ENCODE data around the gene SLC6A12. TPM values are rescaled to one million over a fixed set of nuclear protein-coding genes. Genes with fewer than 3 reads are reported as not detected.
A peak's percentile ranks its signal among the peaks of the same experiment; 100 is the strongest.

The SLC6A12 gene
- total RNA-seq, 4 donors from 2014 or later: 0.57 TPM; not detected in 3

DNA sequence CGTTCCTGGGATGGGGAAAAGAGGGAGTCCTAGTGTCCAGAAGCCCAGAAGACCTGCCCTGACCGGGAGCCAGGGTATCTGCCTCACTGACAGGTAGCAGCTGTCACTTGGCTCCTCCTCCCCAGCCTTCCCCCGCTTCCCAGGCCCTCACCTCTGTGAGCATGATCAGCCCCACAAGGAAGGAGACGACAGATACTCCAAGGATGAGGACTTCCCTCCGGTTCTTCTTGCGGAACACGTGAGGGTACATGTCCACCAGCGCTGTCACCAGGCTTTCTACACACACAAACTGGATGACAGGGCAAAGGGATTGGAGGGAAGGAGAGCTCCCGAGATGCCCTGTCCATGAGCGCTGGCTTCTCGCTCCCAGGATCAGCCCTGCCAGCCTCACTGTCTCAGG, 9.9 kb upstream of the SLC6A12 start:
- Histone ChIP-seq H3K27ac (no peak overlapping the region), H3K36me3 (no peaks in the 10 kb centered on the region), H3K4me3 (no peak overlapping the region), H3K27me3 (peaks cover 0 to 59% (median 0%) of the 10 kb centered on the region in 4 donors), H3K4me1 (no peaks in the 10 kb centered on the region), H3K9me3 (no peaks in the 10 kb centered on the region)
- DNase-seq: no peak
- TF ChIP-seq, protein P1, sequence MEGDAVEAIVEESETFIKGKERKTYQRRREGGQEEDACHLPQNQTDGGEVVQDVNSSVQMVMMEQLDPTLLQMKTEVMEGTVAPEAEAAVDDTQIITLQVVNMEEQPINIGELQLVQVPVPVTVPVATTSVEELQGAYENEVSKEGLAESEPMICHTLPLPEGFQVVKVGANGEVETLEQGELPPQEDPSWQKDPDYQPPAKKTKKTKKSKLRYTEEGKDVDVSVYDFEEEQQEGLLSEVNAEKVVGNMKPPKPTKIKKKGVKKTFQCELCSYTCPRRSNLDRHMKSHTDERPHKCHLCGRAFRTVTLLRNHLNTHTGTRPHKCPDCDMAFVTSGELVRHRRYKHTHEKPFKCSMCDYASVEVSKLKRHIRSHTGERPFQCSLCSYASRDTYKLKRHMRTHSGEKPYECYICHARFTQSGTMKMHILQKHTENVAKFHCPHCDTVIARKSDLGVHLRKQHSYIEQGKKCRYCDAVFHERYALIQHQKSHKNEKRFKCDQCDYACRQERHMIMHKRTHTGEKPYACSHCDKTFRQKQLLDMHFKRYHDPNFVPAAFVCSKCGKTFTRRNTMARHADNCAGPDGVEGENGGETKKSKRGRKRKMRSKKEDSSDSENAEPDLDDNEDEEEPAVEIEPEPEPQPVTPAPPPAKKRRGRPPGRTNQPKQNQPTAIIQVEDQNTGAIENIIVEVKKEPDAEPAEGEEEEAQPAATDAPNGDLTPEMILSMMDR (IDR thresholded peaks at IDR 0.05): no peak
- TF ChIP-seq POLR2A (IDR thresholded peaks at IDR 0.05): no peak
- WGBS, 2 donors: 90 to 91% methylated on average over 7 to 8 of the region's 11 CpGs
- intact Hi-C loops (cut with DNase I): no loop called here

DNA sequence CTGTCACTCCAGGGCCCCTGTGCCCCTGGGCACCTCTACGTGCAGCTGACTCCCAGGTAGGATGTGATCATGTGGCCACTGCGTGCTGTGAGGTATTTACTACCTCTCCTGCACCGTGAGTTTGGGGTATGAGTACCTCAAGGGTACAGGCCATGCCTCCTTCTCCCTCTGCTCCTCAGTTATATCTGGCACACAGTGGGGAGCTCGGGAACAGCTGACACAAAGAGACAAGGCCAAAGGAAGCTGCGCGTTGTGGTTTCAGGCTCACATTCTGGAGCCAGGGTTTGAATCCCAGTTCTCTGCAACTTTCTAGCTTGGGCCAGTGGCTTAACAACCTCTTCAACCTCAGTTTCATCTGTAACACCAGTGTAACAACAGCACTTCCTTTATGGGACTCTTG, 7.8 kb upstream of the SLC6A12 start:
- intact Hi-C loops (cut with DNase I): no loop called here
- TF ChIP-seq, protein P1 (IDR thresholded peaks at IDR 0.05): no peak
- no peak for TF ChIP-seq POLR2A (IDR thresholded peaks at IDR 0.05)
- no peak overlapping the region for H3K27ac ChIP-seq
- no peak for DNase-seq
- no peaks in the 10 kb centered on the region for H3K4me1 ChIP-seq
- no peaks in the 10 kb centered on the region for H3K9me3 ChIP-seq
- H3K4me3 ChIP-seq: no peak overlapping the region
- WGBS, 2 donors: 62 to 75% methylated on average over 4 to 6 of the region's 6 CpGs
- H3K36me3 ChIP-seq: no peaks in the 10 kb centered on the region
- peaks cover 0 to 53% (median 0%) of the 10 kb centered on the region in 4 donors for H3K27me3 ChIP-seq

DNA sequence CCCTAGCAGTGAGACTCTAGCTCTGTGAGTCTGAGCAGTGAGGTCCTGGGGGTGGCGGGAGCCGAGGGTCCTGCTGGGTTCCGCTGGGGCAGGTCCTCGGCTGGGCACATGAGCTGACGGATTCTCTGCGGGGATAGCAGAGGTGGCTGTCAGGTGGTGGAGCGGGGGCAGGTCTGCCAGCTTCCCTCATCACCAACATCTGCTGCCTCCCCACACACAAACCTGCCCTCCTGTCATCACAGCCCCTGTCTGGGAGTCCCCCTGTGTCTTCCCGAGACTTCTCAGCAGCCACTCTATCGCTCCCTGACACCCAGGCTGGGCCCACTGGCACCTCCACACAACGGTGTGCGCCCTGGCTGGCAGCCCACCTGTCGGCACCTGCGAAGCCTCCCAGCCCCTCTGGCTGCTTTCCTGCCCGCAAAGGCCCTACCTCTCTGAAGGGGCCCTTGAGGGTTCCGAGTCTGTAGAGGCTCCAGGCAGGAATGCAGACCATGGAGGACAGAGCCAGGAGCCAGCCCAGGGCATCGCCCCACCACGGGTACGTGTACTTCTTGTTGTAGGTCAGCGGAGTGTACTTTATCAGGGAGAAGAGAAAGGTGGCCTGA, 7.1 kb upstream of the SLC6A12 start:
- 86 to 91% methylated on average over 11 to 12 of the region's 19 CpGs for WGBS, 2 donors
- intact Hi-C loops (cut with DNase I): no loop called here
- no peak for TF ChIP-seq POLR2A (IDR thresholded peaks at IDR 0.05)
- TF ChIP-seq, protein P1 (IDR thresholded peaks at IDR 0.05): no peak
- Histone ChIP-seq H3K27me3 (peaks cover 0 to 46% (median 0%) of the 10 kb centered on the region in 4 donors), H3K9me3 (no peaks in the 10 kb centered on the region), H3K36me3 (no peaks in the 10 kb centered on the region), H3K4me3 (no peak overlapping the region), H3K27ac (no peak overlapping the region), H3K4me1 (no peaks in the 10 kb centered on the region)
- no peak for DNase-seq

DNA sequence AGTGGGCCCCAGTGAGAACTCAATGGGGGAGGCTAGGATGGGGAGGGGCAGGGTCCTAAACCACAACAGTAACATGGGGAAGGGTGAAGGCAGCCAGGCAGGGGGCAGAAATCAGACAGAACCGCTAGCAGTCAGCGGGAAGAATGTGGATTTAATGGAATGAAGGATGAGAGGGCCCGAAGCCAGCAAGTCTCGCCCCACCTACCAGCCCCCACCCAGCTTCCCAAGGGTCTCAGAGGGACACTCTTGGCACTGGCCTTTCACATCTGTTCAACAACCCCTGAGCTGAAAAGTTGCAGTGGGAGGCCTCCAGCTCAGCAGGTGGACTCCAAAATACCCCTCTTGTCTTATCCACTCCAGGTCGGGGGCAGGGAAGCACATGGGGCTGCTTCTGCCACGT, 6.5 kb upstream of the SLC6A12 start:
- no peaks in the 10 kb centered on the region for H3K36me3 ChIP-seq
- WGBS, 2 donors: 33 to 71% methylated on average over 1 to 6 of the region's 6 CpGs
- H3K9me3 ChIP-seq: no peaks in the 10 kb centered on the region
- H3K27ac ChIP-seq: no peak overlapping the region
- H3K27me3 ChIP-seq: peaks cover 0 to 49% (median 0%) of the 10 kb centered on the region in 4 donors
- H3K4me3 ChIP-seq: no peak overlapping the region
- H3K4me1 ChIP-seq: no peaks in the 10 kb centered on the region
- no peak for TF ChIP-seq POLR2A (IDR thresholded peaks at IDR 0.05)
- TF ChIP-seq, protein P1 (IDR thresholded peaks at IDR 0.05): no peak
- intact Hi-C loops (cut with DNase I): no loop called here
- DNase-seq: no peak

- Histone ChIP-seq H3K27ac (no peak overlapping the region), H3K27me3 (peaks cover 0 to 55% (median 0%) of the 10 kb centered on the region in 4 donors), H3K4me1 (no peaks in the 10 kb centered on the region), H3K36me3 (no peaks in the 10 kb centered on the region), H3K9me3 (no peaks in the 10 kb centered on the region), H3K4me3 (no peak overlapping the region)
- 34 to 43% methylated on average over 3 of the region's 17 CpGs for WGBS, 2 donors
- TF ChIP-seq, protein P1 (IDR thresholded peaks at IDR 0.05): peak in 5 of 6 experiments; percentile 37 to 74 (median 46)
- TF ChIP-seq POLR2A (IDR thresholded peaks at IDR 0.05): no peak
- DNase-seq: no peak
- intact Hi-C loops (cut with DNase I): no loop called here
These were observed 6.0 kb upstream of the SLC6A12 start for GRCh38 chr12:219891-220352.
